ENCODE measurements around the gene TRIM26. TPM values are rescaled to one million over a fixed set of nuclear protein-coding genes. Genes with fewer than 3 reads are reported as not detected.
"Not testable (repeated sequence)": the region's sequence is repeated elsewhere in the genome, so short reads cannot be mapped to it uniquely, and the experiment has no call there.

Gene TRIM26
- total RNA-seq, 1 experiment from 2014 or later, result 73.6 TPM

DNA sequence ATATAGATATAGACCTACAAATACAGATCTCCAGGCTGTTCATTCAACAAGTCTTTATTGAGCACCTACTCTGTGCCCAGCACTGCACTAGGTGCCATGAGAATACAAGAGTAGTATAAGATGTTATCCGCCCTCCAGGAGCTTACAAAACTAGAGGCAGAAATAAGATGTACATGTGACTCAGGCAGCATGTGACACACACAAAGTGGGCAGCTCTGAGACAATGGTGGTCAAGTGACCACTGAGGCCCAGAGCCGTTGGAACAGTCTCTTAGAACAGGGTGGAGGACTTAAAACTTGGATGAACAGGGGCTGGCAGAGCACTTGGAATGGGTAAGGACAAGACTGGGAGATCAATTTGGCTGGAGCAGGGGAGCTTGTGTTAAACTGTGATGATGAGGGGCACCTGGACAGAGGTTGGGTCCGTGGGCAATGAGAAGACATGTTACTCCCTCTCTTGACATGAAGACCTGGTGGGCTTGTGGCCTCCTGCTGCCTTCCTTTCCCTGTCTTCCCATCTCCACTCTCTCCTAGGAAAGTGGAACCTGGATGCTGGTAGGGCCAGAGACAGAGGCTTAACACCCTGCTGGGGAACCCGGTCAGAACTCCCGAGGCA lies 28.7 kb downstream of the TRIM26 start:
- no peak for DNase-seq (ENCODE audit: low read depth)
- in situ Hi-C loops (cut with HindIII; ENCODE audit: low pct_unique_long_range_greater_than_20kb, low sequenced_read_pairs), result no loop called here

GRCh38 chr6:30180145-30180544 lies 33.1 kb downstream of the TRIM26 start:
- in situ Hi-C loops (cut with HindIII; ENCODE audit: low pct_unique_long_range_greater_than_20kb, low sequenced_read_pairs), result no loop called here
- DNase-seq (ENCODE audit: low read depth), result no peak

DNA sequence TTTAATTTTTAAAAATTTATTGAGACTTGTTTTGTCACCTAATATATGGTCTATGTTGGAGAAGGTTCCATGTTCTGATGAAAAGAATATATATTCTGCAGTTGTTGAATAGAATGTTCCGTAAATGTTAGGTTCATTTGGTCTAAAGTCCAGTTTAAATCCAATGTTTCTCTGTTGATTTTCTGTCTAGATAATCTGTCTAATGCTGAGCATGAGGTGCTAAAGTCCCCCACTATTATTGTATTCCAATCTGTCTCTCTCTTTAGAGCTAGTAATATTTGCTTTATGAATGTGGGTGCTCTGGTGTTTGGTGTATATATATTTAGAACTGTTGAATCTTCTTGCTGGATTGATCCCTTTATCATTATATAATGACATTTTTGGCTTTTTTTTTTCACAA lies 34.4 kb downstream of the TRIM26 start:
- in situ Hi-C loops (cut with HindIII; ENCODE audit: low pct_unique_long_range_greater_than_20kb, low sequenced_read_pairs), result no loop called here
- no peak for DNase-seq (ENCODE audit: low read depth)

- in situ Hi-C loops (cut with HindIII; ENCODE audit: low pct_unique_long_range_greater_than_20kb, low sequenced_read_pairs), result no loop called here
- DNase-seq (ENCODE audit: low read depth), result no peak
Observed at GRCh38 chr6:30175765-30176164, 37.4 kb downstream of the TRIM26 start.

- in situ Hi-C loops (cut with HindIII; ENCODE audit: low pct_unique_long_range_greater_than_20kb, low sequenced_read_pairs), result no loop called here
- DNase-seq (ENCODE audit: low read depth), result no peak
Observed at GRCh38 chr6:30172681-30173080, 40.5 kb downstream of the TRIM26 start.

GRCh38 chr6:30171677-30172471 lies 41.3 kb downstream of the TRIM26 start:
- no peak for DNase-seq (ENCODE audit: low read depth)
- in situ Hi-C loops (cut with HindIII; ENCODE audit: low pct_unique_long_range_greater_than_20kb, low sequenced_read_pairs), result no loop called here

- in situ Hi-C loops (cut with HindIII; ENCODE audit: low pct_unique_long_range_greater_than_20kb, low sequenced_read_pairs), result no loop called here
Observed at GRCh38 chr6:30169658-30170614, 43.3 kb downstream of the TRIM26 start.

GRCh38 chr6:30168741-30169140 lies 44.5 kb downstream of the TRIM26 start:
- DNase-seq (ENCODE audit: low read depth), result no peak
- in situ Hi-C loops (cut with HindIII; ENCODE audit: low pct_unique_long_range_greater_than_20kb, low sequenced_read_pairs), result no loop called here

More at GRCh38 chr6:30169658-30170614, 43.3 kb downstream of the TRIM26 start:
- peak; percentile 60 for DNase-seq (ENCODE audit: low read depth)

DNA sequence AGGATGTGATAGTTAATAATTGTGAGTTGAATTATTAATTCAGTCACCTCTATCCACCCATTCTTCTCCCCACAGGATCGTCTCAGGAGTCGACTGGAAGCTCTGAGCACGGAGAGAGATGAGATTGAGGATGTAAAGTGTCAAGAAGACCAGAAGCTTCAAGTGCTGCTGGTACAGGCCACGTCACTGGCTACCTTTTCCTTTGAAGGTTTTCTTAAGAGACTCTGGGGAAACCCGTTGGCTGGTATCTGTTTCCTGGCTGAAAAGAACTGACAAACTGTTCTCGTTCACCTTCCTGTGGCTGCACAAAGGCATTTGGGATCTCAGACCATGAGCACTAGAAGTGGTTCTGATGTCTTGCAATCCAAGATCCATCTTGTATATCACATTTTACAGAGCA lies 46.1 kb downstream of the TRIM26 start:
- DNase-seq (ENCODE audit: low read depth), result no peak
- in situ Hi-C loops (cut with HindIII; ENCODE audit: low pct_unique_long_range_greater_than_20kb, low sequenced_read_pairs), result no loop called here

DNA sequence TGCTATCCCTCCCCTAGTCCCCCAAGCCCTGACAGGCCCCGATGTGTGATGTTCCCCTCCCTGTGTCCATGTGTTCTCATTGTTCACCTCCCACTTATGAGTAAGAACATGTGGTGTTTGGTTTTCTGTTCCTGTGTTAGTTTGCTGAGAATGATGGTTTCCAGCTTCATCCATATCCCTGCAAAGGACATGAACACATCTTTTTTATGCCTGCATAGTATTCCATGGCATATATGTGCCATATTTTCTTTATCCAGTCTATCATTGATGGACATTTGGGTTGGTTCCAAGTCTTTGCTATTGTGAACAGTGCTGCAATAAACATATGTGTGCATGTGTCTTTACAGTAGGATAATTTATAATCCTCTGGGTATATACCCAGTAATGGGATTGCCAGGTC lies 48.0 kb downstream of the TRIM26 start:
- in situ Hi-C loops (cut with HindIII; ENCODE audit: low pct_unique_long_range_greater_than_20kb, low sequenced_read_pairs); DNase-seq (ENCODE audit: low read depth): not testable (repeated sequence)

- no peak for DNase-seq (ENCODE audit: low read depth)
- in situ Hi-C loops (cut with HindIII; ENCODE audit: low pct_unique_long_range_greater_than_20kb, low sequenced_read_pairs), result no loop called here
Observed at GRCh38 chr6:30164714-30165113, 48.5 kb downstream of the TRIM26 start.

GRCh38 chr6:30163918-30164654 lies 49.1 kb downstream of the TRIM26 start:
- DNase-seq (ENCODE audit: low read depth), result no peak
- in situ Hi-C loops (cut with HindIII; ENCODE audit: low pct_unique_long_range_greater_than_20kb, low sequenced_read_pairs), result no loop called here

- DNase-seq (ENCODE audit: low read depth), result no peak
- in situ Hi-C loops (cut with HindIII; ENCODE audit: low pct_unique_long_range_greater_than_20kb, low sequenced_read_pairs), result no loop called here
Observed at GRCh38 chr6:30163090-30163917, 49.9 kb downstream of the TRIM26 start, which contains the start of gene TRIM15. Gene TRIM15 (plus strand): TSS chr6:30163546. CDS start chr6:30163685, 139 bp downstream.

DNA sequence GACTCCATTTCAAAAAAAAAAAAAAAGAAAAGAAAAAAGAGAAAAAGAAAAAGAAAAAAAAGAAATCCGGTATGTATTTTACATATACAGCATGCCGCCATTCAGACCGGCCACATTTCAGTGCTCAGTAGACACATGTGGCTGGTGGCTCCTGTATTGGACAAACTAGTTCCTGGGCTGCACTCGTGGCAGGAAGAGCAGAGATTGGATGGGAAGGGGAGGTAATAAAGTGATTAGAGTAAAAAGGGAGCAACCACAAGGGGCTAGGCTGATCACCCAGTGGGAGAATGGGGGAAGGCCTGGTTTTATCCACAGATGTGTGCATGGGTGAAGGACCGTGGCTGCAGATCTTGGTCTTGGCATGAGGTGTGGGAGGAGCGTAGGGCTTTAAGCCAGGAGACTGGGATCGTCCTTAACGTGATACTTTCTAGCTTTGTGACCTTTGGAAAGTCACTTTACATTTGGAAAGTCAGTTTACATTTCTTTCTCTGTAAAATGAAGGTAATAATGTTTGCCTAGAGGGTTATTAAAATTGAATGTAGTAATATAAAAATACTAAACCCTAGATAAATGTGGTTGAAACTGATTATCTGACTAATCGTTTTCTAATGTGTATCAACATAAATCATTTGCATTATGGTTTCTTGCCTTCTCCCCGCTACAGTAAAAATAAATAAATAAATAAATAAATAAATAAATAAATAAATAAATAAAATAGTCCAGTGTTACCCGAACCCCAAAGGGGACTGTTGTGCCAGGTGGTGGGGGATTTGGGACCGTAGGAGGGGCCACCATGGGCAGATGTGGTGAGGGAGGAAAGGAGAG lies 50.7 kb downstream of the TRIM26 start:
- in situ Hi-C loops (cut with HindIII; ENCODE audit: low pct_unique_long_range_greater_than_20kb, low sequenced_read_pairs), result no loop called here
- no peak for DNase-seq (ENCODE audit: low read depth)

DNA sequence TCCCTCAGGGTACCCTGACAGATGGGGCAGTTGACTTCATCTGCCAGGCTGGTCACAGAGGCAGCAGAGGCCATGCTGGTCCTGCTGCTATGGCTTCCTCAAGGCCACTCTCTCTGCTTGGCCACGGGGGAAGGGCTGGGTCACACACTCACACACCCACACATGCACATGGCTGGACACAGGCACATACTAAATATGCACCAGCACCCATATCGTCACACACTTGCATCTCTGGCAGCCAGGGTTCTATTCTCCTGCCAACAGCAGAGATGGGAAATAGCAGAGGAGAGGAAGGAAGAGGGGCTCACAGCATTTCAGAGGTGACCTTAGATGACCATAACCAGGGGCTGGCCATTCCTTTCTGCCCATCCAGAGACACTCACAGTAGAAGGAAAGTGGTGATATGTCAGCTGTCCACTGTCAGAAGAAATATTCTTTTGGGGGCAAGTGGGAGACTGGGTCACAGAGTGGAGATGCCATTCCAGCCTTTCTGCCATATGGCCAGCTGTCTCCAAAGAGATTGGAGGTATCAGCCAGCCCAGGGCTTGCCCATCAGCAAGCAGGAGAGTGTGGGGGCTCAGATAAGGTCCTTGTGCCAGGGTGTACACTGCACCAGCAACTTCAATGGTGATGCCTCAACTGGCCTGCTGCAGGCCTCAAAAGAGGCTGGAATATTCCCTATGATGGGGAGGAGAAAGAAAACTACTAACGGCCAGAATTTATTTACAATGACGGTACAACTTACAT lies 52.2 kb downstream of the TRIM26 start, which contains the start of gene TRIM10:
TRIM10 (minus strand) TSS at position 427 of the 747 bp plus-strand sequence; CDS start at position 74, 353 bp downstream.
- in situ Hi-C loops (cut with HindIII; ENCODE audit: low pct_unique_long_range_greater_than_20kb, low sequenced_read_pairs), result no loop called here
- no peak for DNase-seq (ENCODE audit: low read depth)
